SU-DHL-6 (cell line): ENCODE data around the gene CCNJ.
"Not testable (repeated sequence)": the region's sequence is repeated elsewhere in the genome, so short reads cannot be mapped to it uniquely, and the experiment has no call there.

Experiments used
- H2AFZ ChIP-seq: fragments of 200-600 bp; sonication (generic); 2 replicates; pipeline ENCODE4 v1.6.1; 2014; ENCODE audit warnings: low read depth, mild to moderate bottlenecking, moderate library complexity, mixed read lengths, antibody characterized with exemption, low read length; ENCODE audit not compliant: severe bottlenecking
- H3F3A ChIP-seq: fragments of 200-600 bp; shearing (Covaris generic); 2 replicates; pipeline ENCODE4 v1.6.0; 2016; ENCODE audit warnings: antibody characterized with exemption, mild to moderate bottlenecking; ENCODE audit not compliant: insufficient read depth
- H3K27ac ChIP-seq: fragments of 200-600 bp; sonication (generic); 2 replicates; pipeline ENCODE4 v1.5.1; 2016; ENCODE audit warnings: low read depth, mild to moderate bottlenecking, low read length, moderate library complexity, mixed read lengths
- H3K27me3 ChIP-seq: fragments of 200-600 bp; sonication (generic), shearing (Covaris generic); 2 replicates; pipeline ENCODE4 v1.6.0; 2014; ENCODE audit warnings: mild to moderate bottlenecking, low read length
- H3K36me3 ChIP-seq: fragments of 200-600 bp; sonication (generic); 2 replicates; pipeline ENCODE4 v1.6.1; 2014; ENCODE audit warnings: mild to moderate bottlenecking, low read length, mixed read lengths
- H3K4me2 ChIP-seq: fragments of 300-600, 200-600 bp; shearing (Covaris generic), sonication (generic); 2 replicates; pipeline ENCODE4 v1.6.0; 2014; ENCODE audit warnings: low read length, low read depth, mild to moderate bottlenecking; ENCODE audit not compliant: poor library complexity, severe bottlenecking
- H3K4me3 ChIP-seq: fragments of 200-600 bp; sonication (generic); 2 replicates; pipeline ENCODE4 v1.5.1; 2014; ENCODE audit warnings: antibody characterized with exemption, low read length, mild to moderate bottlenecking, mixed read lengths; ENCODE audit not compliant: insufficient read depth, poor library complexity, severe bottlenecking
- H3K79me2 ChIP-seq: fragments of 200-600 bp; sonication (generic); 2 replicates; pipeline ENCODE4 v1.6.1; 2014; ENCODE audit warnings: mild to moderate bottlenecking, low read length, moderate library complexity; ENCODE audit not compliant: insufficient read depth
- H3K9ac ChIP-seq: fragments of 200-600 bp; sonication (generic); 2 replicates; pipeline ENCODE4 v1.7.0; 2014; ENCODE audit warnings: mild to moderate bottlenecking, low read length
- H3K9me2 ChIP-seq: fragments of 200-600 bp; sonication (generic); replicated peaks from 2 replicates; pipeline ENCODE4 v1.6.1; 2014; ENCODE audit warnings: low read length; ENCODE audit not compliant: insufficient read depth
- H3K9me3 ChIP-seq: fragments of 200-600 bp; sonication (generic); 2 replicates; pipeline ENCODE4 v1.6.1; 2014; ENCODE audit warnings: low read length, mixed read lengths; ENCODE audit not compliant: insufficient read depth
- H4K20me1 ChIP-seq: fragments of 200-600 bp; sonication (generic); 2 replicates; pipeline ENCODE4 v1.6.1; 2014; ENCODE audit warnings: low read depth, mild to moderate bottlenecking, antibody characterized with exemption, low read length, moderate library complexity, mixed read lengths
- EZH2phosphoT487 ChIP-seq: fragments of 200-600 bp; sonication (generic), shearing (Covaris generic); conservative IDR thresholded peaks from 2 replicates; pipeline ENCODE4 v1.6.1; 2018; ENCODE audit warnings: mild to moderate bottlenecking, antibody characterized with exemption, low read length, moderate library complexity, mixed read lengths
- TF ChIP-seq, protein P1 (sequence below): fragments of 200-600 bp; sonication (generic); IDR thresholded peaks from one replicate; pipeline ENCODE4 v1.5.1; 2017; ENCODE audit warnings: antibody characterized with exemption, mild to moderate bottlenecking, low read length, moderate library complexity; ENCODE audit not compliant: insufficient read depth, poor library complexity, severe bottlenecking

Gene CCNJ, protein sequence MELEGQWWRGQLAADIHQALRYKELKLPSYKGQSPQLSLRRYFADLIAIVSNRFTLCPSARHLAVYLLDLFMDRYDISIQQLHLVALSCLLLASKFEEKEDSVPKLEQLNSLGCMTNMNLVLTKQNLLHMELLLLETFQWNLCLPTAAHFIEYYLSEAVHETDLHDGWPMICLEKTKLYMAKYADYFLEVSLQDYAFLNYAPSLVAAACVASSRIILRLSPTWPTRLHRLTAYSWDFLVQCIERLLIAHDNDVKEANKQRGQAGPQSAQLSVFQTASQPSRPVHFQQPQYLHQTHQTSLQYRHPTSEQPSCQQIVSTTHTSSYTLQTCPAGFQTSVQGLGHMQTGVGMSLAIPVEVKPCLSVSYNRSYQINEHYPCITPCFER

DNA sequence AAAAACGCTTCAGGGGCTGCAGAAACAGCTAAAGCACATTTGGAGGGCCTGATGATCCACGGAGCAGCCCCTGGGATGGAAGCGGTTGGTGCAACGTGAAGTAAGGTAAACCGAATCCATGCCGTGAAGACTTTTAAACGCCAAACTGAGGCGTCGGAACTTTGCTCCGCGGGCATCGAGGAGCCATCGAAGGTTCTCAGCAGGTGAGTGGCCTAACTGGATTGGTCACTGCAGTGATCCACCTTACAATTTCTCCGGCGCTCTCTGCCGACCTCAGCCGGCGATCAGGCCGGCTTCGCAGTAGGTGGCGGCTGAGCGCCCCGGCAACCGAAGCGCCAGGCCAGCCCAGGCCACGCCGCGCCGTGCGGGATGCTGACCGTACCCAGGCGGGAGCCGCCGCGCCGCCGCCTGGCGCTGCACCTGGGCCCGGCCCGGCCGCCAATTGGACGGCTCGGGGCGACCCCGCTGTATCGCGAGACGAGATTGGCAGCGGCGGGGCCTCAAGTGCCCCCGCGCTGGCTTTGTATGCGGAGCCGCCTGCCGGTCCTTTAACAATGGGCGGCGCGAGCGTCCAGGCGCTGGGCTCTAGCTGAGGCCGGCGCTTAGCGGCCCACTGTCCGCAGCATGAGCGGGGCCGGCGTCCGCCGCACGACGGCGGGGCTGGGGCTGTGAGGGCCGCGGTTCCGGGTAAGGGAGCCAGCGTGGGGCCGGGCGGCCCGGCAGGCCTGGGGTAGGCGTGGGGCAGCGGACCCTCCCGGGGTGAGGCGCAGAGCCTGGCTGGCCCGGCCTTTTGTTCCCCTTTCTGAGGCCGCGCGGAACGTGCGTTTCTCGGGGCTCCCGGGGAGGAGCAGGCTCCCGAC, at the start of gene CCNJ:
TSS of gene CCNJ (plus strand) at position 551 of the 860 bp plus-strand sequence. CDS start 811 bp downstream, outside the sequence.
- Histone ChIP-seq H3K79me2 (peaks cover 33% of the 10 kb centered on the region), H3F3A (no peaks in the 10 kb centered on the region), H3K4me3 (peak within 1 kb of the TSS; percentile 86), H3K4me2 (peak within 1 kb of the TSS; percentile 83), H3K9me2 (no peaks in the 10 kb centered on the region), H3K9me3 (no peaks in the 10 kb centered on the region), H3K27me3 (no peaks in the 10 kb centered on the region), H3K27ac (peak within 1 kb of the TSS; percentile 46), H2AFZ (peak within 1 kb of the TSS; percentile 98), H3K36me3 (0 out of 2 replicates have a peak, but pooled peaks cover 3% of the 10 kb centered on the region), H3K9ac (peak within 1 kb of the TSS; percentile 85), H4K20me1 (no peaks in the 10 kb centered on the region)
- TF ChIP-seq EZH2phosphoT487: no peak
- TF ChIP-seq, protein P1, sequence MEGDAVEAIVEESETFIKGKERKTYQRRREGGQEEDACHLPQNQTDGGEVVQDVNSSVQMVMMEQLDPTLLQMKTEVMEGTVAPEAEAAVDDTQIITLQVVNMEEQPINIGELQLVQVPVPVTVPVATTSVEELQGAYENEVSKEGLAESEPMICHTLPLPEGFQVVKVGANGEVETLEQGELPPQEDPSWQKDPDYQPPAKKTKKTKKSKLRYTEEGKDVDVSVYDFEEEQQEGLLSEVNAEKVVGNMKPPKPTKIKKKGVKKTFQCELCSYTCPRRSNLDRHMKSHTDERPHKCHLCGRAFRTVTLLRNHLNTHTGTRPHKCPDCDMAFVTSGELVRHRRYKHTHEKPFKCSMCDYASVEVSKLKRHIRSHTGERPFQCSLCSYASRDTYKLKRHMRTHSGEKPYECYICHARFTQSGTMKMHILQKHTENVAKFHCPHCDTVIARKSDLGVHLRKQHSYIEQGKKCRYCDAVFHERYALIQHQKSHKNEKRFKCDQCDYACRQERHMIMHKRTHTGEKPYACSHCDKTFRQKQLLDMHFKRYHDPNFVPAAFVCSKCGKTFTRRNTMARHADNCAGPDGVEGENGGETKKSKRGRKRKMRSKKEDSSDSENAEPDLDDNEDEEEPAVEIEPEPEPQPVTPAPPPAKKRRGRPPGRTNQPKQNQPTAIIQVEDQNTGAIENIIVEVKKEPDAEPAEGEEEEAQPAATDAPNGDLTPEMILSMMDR: no peak

DNA sequence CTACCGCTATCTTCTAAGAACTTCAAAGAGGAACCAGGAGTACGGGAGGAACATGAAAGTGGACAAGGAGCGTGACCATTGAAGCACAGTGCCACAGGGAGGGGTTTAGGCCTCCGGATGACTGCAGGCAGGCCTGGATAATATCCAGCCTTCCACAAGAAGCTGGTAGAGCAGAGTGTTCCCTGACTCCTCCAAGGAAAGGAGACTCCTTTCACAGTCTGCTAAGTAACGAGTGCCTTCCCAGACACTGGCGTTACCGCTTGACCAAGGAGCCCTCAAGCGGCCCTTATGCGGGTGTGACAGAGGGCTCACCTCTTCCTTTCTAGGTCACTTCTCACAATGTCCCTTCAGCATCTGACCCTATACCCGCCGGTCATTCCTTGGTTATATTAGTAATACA, 49.0 kb upstream of the CCNJ start:
- not testable (repeated sequence) for H3K9ac ChIP-seq, H3F3A ChIP-seq, H4K20me1 ChIP-seq, H3K9me2 ChIP-seq, H3K79me2 ChIP-seq, H3K36me3 ChIP-seq, H3K4me2 ChIP-seq, H3K27me3 ChIP-seq, H2AFZ ChIP-seq, H3K27ac ChIP-seq, H3K9me3 ChIP-seq, H3K4me3 ChIP-seq

DNA sequence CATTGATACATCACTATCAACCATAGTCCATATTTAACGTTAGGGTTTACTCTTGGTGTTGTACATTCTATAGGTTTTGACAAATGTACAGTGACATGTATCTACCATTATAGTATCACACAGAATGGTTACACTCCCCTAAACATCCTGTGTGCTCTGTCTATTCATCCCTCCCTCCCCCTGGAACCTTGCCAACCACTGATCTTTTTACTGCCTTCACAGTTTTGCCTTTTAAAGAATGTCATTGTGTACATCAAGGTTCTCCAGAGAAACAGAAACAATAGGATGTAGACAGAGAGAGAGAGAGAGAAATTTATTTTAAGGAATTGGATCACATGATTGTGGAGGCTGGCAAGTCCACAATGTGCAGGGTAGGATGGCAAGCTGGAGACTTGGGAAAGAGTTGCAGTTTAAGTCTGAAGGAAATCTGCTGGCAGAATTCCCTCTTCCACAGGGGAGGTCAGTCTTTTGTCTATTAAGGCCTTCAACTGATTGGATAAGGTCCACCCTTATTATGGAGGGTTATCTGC, 45.1 kb upstream of the CCNJ start:
- Histone ChIP-seq H3K4me3 (no peak overlapping the region), H3K27ac (no peak overlapping the region), H3K27me3 (no peaks in the 10 kb centered on the region), H3K9me3 (no peaks in the 10 kb centered on the region), H3F3A (no peaks in the 10 kb centered on the region), H3K79me2 (no peaks in the 10 kb centered on the region), H3K4me2 (no peak overlapping the region), H4K20me1 (no peaks in the 10 kb centered on the region), H3K9ac (no peak overlapping the region), H2AFZ (no peak overlapping the region), H3K36me3 (no peaks in the 10 kb centered on the region), H3K9me2 (no peaks in the 10 kb centered on the region)
- no peak for TF ChIP-seq EZH2phosphoT487
- TF ChIP-seq, protein P1: no peak
